ENCODE results near the gene PCARE.

DNA sequence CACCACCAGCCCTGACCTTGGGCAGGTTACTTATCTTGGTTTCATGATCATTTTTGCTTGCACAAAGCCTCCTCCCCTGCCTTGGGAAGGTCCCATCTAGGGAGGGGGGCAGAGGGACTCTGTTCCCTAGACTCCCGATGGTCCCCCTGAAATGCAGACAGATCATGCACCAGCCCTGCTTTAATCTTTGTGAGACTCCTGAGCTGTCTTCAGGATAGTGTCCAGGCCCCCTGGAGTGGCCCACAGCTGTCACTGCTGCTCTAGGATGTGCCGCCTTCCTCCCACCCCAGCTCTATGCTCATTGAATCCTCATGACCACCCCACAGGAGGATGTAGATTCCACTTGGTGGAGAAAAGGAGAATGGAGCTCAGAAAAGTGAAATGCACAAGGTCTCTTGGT is 28.0 kb downstream of the PCARE start:
- TF ChIP-seq, protein P1, sequence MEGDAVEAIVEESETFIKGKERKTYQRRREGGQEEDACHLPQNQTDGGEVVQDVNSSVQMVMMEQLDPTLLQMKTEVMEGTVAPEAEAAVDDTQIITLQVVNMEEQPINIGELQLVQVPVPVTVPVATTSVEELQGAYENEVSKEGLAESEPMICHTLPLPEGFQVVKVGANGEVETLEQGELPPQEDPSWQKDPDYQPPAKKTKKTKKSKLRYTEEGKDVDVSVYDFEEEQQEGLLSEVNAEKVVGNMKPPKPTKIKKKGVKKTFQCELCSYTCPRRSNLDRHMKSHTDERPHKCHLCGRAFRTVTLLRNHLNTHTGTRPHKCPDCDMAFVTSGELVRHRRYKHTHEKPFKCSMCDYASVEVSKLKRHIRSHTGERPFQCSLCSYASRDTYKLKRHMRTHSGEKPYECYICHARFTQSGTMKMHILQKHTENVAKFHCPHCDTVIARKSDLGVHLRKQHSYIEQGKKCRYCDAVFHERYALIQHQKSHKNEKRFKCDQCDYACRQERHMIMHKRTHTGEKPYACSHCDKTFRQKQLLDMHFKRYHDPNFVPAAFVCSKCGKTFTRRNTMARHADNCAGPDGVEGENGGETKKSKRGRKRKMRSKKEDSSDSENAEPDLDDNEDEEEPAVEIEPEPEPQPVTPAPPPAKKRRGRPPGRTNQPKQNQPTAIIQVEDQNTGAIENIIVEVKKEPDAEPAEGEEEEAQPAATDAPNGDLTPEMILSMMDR (IDR thresholded peaks at IDR 0.05), result no peak
- TF ChIP-seq POLR2A (IDR thresholded peaks at IDR 0.05), result no peak

Data from right lobe of liver (tissue), 4 donors.